NOMO-1 (cell line): ENCODE results near the gene PLEKHB1.

Experiments used
- DNase-seq, 2 experiments: peaks; one replicate each; lab custom pipeline; 2025; ENCODE audit not compliant: unreplicated experiment in 2 of 2; lab: John Stamatoyannopoulos, UW

Gene PLEKHB1

GRCh38 chr11:73647459-73648100 lies 1.2 kb downstream of the PLEKHB1 start:
- peak; percentile 74 to 79 for DNase-seq

GRCh38 chr11:73648121-73648520 lies 1.7 kb downstream of the PLEKHB1 start:
- DNase-seq, result no peak

GRCh38 chr11:73648571-73649046 lies 2.2 kb downstream of the PLEKHB1 start:
- no peak for DNase-seq

DNA sequence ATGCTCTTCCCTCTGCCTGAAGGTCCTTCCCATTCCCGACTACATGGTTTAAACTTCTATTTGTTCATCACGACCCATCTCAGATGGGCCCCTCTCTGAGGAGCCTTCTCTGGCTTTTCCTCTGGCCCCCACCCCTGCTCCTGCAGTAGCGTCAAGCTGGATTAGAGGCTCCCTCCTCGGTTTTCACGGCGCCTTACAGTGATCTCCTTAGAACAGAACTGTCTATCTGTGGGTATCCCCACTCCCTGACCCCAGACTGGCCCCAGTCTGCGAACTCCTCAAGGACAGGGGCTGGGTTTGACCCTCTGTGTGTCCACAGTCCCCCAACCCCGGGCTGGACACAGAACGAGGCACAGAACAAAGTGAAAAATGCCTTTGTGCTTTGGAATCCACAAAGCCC lies 2.8 kb downstream of the PLEKHB1 start:
- no peak for DNase-seq

DNA sequence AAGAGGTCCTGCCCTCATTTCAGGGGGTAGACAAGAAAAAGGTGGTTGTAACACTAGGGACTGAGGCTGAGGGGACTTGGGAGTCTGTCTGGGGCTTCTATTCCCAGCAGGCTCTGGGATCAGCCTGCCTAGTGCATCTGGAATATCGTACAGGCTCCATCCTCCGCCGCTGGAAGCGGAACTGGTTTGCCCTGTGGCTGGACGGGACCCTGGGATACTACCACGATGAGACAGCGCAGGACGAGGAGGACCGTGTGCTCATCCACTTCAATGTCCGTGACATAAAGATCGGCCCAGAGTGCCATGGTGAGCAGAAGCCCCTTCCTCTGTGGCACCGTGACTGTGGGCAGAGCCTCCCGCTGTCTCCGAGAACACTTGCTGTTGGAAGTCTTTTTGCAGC lies 4.0 kb downstream of the PLEKHB1 start:
- DNase-seq, result no peak

GRCh38 chr11:73651252-73651651 lies 4.9 kb downstream of the PLEKHB1 start:
- DNase-seq, result no peak

DNA sequence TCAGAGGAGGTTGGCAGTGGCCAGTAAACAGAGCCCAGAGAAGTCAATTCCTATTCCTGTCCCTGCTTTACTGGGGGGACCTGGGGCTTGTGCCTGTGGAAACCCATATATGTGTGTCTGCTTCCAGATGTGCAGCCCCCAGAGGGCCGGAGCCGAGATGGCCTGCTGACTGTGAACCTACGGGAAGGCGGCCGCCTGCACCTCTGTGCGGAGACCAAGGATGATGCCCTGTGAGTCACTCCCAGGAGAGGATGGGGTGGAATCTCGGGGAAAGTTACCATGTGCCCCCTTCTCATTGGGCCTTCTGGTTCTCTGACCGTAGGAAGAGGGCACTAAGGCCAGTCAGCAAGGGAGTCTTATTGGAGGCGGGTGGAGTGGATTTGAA lies 5.3 kb downstream of the PLEKHB1 start:
- no peak for DNase-seq

DNA sequence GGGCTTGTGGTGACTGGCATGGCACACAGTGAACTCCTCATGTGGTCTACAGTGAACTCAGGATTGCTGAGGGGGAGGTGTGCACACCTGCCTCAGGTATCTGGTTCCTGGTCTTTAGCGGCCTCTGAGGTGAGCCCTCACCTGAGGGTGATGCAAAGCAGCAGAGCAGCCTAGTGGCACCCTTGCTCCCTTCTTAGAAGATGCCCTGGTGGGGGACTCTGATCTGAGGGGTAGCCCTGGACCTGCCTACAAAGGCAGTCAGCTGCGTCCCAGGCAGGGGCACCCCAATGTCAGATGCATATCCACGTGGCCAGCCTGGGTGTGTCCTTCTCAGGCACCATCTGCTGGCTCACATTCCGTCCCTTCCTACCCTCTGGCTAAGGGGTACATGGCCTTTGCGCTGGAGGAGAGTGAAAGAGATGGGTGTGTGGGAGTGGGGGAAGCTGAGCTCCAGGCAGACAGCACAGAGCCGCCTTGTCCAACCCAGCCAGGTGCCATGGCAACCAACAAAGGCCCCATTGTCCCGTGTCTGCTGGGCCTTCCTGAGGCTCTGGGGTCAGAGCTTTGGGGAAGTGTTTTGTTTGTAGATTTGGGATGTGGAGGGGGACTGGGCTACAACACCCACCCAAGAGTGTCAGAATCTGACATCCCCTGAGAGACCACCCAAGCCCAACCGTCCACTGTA lies 5.8 kb downstream of the PLEKHB1 start:
- DNase-seq, result no peak

DNA sequence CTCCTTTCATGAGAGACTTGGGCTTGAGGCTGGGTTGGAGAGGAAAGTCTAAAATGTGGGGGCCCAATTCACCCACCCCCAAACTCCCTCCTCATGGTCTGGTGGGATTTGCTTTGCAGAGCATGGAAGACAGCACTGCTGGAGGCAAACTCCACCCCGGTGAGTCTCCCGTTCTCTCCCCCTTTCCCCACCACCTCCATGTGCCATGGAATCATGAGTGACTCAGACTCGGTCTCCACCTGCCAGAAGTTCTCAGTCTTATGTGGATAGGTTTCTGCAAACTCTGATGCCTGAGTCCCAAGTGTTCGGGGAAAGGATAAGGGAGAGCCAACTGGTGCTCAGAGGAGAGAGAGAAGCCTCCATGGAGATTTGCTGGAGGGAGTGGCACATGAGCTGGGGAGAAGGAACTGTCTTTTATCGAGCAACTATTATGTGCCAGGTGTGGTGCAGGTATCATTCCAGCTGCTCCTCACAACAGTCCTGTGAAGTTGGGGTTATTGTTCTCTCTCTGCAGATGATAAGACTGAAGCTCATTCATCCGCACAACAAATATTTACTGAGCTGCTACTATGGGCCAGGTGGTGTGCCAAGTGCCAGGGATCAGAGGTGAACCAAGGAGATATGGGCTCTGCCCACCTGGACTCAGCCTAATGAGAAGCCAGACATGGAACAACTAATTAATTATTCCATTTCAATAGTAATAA lies 6.6 kb downstream of the PLEKHB1 start:
- no peak for DNase-seq

DNA sequence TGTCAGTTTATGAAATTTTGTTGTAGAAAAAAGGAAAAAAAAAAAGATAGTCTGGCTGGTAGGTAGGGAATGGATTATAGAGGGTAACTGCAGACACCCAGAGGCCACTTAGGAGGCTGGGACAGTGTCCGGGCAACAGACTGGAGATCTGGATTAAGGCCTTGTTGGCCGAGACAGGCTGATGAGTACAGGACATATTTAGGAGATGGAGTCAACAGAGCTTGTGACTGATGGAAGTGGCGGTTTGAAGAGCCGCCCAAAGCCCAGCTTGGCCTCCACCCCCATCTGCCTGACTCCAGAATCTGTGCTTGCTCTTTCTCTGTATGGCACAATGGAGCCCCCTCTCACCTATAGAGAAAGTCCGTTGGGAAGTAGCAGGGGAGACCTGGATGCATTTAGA lies 7.6 kb downstream of the PLEKHB1 start:
- DNase-seq, result no peak

DNA sequence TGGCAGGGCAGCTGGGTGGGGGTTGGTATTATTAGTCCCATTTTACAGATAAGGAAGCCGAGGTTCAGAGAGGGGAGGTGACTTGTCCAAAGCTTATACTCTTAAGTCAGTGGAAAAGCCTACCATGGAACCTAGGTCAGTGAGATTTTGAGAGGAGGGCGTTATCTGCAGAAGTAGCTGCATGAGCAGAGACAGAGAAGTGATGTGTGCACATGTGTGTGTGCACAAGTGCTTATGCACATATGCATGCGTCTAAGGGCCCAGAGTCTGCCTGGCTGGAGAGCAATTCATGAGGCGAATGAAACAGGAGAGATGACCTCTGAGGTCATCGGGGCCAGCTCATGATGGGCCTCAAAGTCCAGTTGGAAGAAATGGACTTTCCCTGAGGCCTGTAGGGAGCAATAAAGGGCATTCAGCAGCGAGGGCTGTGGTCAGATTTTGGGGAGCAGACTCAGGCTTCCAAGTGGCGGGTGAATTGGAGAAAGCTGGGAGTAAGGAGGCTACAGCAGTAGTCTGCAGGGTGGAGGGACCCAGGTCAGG lies 8.2 kb downstream of the PLEKHB1 start:
- DNase-seq, result no peak

DNA sequence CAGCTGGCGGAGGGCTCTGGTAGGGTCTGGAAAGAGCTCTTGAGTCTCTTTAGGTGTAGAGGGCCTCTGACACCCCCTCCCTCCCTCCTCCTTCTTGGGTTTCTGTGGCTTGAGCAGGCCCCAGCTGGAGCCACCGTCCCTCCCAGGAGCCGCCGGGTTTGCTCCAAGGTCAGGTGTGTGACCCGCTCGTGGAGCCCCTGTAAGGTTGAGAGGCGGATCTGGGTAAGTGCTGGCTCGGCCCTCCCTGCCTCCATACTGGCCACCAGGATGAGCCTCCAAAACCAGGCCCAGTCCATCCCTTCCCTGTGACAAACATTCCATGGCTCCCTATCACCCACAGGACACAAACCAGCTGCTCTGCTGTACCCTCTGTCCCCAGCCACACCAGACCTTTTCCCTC lies 9.3 kb downstream of the PLEKHB1 start:
- no peak for DNase-seq

GRCh38 chr11:73656985-73657384 lies 10.6 kb downstream of the PLEKHB1 start:
- no peak for DNase-seq

DNA sequence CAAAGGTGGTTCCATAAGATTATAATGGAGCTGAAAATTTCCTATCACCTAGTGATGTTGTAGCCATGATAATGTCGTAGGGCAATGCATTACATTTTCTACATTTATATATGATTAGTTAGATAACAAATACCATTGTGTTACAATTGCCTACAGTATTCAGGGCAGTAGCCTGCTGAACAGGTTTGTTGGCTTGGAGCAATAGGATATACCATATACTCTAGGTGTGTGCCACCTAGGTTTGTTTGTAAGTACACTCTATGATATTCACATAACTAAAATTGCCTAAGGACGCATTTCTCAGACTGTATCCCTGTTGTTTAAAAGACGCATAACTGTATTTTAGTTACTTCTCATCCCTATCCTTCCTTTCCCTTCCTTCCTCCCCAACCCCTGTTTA lies 13.6 kb downstream of the PLEKHB1 start:
- DNase-seq, result no peak

- DNase-seq, result no peak
These were observed 14.2 kb downstream of the PLEKHB1 start for GRCh38 chr11:73660497-73661034.

DNA sequence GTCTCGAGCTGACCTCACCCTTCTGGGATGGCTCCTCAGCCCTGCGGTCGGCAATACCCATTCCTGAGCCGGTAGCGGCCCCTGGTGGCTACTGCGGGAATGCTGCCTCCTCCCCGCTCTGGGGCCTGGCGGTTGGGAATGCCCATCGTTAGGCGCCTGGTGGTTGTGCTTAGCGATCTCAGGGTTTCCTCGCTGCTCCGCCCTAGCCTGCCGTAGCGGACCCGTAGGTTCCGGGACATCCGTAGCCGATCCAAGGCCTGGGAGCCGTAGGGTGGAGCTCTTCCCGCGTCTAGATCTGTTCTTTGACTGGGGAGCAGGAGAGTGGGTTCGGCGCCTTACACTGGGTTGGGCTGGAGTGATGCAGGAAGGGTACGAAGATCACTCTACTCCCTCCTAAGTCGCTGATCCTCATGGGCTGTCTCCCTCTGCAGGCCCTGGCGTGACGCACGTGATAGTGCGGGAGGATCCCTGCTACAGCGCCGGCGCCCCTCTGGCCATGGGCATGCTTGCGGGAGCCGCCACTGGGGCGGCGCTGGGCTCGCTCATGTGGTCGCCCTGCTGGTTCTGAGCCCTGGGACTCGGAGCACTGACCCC lies 14.8 kb downstream of the PLEKHB1 start:
- DNase-seq, result peak; percentile 70 to 76

DNA sequence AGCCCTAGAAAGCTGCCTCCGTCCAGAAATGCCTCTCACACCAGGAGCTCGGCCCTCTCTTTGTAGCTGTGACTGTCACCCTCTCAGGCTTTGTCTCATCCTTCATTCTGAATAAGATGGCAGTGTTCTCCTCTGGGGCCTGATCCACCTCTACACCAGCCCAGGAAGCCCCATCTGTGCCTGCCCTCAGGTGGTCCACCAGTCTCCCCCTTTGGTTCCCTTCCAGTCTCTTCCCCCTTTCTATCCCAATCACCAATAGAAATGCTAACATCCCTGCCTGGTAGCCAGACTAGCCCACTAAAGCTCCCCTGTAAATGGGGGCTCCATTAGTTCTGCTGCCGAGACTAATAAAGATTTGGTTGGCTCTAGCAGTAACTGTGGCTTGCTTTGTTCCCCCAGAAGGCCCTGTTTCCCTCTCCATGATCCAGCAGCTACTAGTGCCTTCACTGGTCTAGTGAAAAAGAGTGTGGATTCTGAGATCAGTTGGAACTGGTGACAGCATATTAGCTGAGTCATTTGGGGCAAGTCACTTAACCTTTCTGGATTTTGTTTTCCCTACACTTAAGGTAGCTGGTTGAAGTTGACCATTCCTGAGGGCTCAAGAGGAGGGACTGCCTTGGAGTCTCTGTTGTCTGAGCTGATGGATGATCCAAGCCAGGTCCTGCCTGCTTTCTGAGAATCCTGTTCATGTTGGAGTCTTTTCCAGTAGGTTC lies 16.2 kb downstream of the PLEKHB1 start:
- DNase-seq, result no peak

DNA sequence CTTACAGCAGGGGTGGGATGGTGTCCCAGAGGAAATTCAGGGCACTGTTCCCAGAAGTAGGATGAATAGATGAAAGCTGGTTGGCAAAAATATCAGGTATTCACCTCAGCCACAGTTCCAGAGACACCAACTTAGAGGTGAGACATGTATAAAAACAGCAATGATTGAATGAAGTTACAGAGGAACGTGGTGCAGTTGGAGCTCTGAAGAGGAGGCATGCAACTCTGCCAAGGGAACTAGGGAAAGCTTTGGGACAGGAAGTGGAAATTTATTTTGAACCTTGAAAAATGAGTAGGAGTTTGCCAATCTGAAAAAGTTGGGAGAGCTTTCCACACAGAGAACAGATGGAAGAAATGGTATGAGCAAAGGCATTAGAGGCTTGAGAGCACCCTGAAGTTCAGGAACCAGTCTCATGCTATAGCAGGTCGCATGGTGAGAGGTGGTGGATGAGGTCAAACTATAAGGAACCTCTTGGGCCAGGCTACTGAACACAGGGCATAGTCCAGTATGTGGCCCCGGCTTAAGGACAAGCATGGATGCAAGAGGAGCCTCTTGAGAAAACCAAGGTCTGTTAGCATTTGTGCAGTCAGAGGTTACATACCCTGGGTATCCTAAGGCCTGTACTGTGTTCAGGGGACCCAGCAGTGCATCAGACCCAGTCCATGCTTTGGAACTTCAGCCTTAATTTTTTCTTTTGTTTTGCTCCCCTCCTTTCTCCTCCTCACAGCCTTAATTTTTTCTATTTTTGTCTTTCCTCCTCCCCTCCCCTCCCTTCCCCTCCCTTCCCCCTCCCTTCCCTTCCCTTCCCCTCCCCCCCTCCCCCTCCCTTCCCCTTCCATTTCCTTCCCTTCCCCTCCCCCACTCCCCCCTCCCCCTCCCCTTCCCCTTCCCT lies 17.5 kb downstream of the PLEKHB1 start:
- DNase-seq, result no peak

GRCh38 chr11:73664877-73665276 lies 18.5 kb downstream of the PLEKHB1 start:
- DNase-seq, result no peak
